HG03103 (cell line): ENCODE data around the gene P2RX6.
"Not testable (repeated sequence)": the region's sequence is repeated elsewhere in the genome, so short reads cannot be mapped to it uniquely, and the experiment has no call there.

Source experiments
- ATAC-seq: cut with Tn5 transposase; IDR thresholded peaks from one replicate; pipeline ENCODE4 v1.9.1; 2021; ENCODE audit warnings: low read depth; ENCODE audit not compliant: unreplicated experiment

The P2RX6 gene

DNA sequence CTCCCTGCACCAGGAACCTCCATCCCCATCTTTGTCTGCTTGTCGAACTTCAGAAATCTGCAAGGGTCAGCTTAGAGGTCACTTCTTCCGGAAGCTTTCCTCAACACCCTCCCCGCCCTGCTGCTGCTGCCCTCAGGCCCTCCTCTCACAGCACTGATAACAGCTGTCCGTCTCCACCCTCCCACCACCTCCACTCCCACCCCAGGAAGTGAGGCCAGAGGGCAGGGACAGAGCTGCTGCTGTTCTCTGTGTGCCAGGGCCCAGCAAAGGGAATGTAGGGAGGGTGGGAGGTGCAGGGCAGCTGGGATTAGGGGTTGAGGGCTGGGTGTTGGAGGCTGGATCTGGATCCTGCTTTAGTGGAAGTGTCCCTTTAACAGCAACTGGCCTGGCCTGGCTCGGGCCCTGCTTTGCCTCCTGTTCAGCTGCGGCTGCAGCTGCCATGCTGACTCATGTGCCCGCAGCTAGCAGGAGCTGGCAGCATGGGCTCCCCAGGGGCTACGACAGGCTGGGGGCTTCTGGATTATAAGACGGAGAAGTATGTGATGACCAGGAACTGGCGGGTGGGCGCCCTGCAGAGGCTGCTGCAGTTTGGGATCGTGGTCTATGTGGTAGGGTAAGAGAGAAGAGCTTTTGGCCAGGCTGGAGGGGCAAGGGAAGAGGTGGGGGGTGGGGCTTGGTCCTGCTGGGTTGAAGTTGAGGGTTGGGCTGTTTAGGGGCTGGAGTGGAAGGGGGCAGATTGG is at the start of gene P2RX6:
Gene P2RX6, plus strand, starts transcription at position 440 of the 740 bp plus-strand sequence. Its CDS starts 10 bp downstream, at position 450.
- no peak for ATAC-seq

DNA sequence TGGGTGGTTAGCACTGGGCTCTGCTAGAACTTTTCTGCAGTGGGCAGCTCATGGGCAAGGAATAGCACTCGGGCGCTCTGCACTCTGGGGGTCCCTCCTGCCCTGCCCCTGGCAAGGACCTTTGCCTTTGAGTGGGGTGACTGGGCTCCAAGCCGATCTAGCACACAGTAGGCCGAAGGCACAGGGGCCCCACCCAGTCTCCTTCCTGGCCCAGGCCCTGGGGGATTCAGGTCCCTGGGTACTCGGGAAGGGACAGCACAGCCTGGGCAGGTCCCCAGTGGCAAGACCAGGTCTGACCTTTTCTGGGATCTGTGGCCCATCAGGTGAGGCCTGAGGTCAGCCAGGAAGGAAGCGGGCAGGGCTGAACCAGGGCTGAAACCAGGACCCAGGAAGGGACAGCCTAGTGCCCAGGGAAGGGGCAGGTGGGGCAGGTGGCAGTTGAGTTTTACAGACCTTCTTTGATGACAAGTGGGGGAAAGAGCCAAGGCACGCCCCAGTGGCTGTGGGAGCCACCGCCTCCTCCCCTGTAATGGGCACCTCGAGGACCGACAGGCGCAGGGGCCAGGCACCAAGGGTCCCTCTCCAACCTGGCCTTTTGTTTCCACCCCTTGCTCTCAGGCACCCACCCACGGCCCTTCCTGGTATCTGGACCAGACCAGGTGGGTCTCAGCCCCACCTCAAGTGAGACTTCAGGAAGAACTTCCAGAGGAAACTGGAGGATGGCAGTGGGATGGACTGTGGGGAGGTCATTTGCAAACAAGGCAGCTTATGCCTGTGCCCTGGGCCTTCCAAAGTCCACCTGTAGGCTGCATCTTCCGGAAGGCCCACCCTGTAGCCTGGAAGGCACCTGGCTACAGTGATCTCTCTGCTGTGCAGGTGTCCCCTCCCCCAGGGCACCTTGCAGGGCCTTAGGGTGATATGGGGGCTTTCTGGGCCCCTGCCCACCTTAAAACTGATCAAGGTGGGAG is 48.8 kb upstream of the P2RX6 start:
- no peak for ATAC-seq

DNA sequence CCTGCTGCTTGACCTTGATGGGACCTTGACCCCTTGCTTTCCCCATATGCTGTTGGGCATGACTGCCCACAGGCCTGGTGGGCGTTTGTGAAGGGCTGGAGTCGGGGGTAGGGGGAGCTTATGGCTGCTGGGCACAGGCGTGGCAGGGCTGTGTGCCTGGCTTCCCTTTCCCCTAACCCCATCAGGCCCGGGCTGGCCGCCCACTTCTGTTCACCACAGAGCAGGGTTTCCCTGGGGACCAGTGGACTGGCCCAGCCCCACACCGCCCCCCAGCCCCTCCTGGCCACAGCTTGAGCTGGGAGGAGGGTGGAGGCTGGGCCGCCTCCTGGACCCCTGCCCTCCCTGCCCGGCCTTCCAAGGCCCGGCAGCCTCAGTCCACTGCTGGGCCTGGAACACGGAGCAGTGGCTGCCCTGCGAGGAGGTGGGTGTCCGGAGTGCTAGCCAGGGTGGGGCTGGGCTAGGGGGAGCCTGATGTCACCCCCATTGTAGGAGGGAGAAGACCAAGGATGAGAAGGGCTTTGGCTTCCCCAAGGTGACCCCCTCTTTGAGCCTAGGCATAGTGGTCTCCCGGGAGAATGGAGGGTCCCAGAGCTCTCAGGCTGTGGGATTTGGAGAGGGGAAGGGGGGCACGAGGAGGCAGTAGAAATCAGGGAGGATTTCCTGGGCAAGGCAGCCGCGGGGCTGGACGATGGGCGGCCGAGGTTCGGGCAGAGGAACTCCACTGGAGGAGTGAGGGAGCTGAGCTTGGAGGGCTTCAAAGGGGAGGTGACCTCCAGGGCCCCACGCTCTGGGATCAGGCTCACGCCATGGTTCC is 47.9 kb upstream of the P2RX6 start, which contains the start of gene AIFM3:
Gene AIFM3, plus strand, starts transcription at position 373 of the 814 bp plus-strand sequence. CDS start 690 bp downstream, outside the sequence.
- ATAC-seq: no peak

- ATAC-seq: no peak
Observed at GRCh38 chr22:20967697-20968211, 47.2 kb upstream of the P2RX6 start.

GRCh38 chr22:20968281-20968977 is 46.5 kb upstream of the P2RX6 start:
- no peak for ATAC-seq

- ATAC-seq: no peak
Observed at GRCh38 chr22:20970939-20971657, 43.9 kb upstream of the P2RX6 start.

- ATAC-seq: not testable (repeated sequence)
Observed at GRCh38 chr22:20972014-20972694, 42.8 kb upstream of the P2RX6 start.

GRCh38 chr22:20972933-20973577 is 41.9 kb upstream of the P2RX6 start:
- ATAC-seq: no peak

- no peak for ATAC-seq
Observed at GRCh38 chr22:20973634-20974286, 41.2 kb upstream of the P2RX6 start.

GRCh38 chr22:20974336-20974955 is 40.5 kb upstream of the P2RX6 start:
- no peak for ATAC-seq

GRCh38 chr22:20975541-20976290 is 39.2 kb upstream of the P2RX6 start:
- no peak for ATAC-seq

DNA sequence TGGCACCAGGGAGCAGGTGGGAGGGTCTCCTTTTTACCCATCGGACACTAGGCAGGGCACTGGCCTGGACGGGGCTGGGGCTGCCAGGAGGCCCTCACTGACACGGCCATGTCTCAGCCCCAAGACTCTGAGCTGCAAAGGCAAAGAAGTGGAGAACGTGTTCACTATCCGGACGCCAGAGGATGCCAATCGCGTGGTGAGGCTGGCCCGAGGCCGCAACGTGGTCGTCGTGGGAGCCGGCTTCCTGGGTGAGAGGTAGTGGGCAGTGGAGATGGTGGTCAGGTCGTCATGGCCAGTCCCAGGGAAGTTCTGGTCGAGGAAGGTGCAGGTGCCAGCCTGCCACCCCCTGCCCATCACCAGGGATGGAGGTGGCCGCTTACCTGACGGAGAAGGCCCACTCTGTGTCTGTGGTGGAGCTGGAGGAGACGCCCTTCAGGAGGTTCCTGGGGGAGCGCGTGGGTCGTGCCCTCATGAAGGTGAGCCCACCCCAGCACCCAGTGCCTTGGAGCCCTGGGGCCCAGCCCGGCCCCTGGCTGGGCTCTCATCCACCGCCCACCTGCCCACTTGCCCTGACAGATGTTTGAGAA is 38.6 kb upstream of the P2RX6 start:
- no peak for ATAC-seq

GRCh38 chr22:20977019-20977418 is 37.9 kb upstream of the P2RX6 start:
- no peak for ATAC-seq

GRCh38 chr22:20977516-20978170 is 37.3 kb upstream of the P2RX6 start:
- ATAC-seq: no peak

DNA sequence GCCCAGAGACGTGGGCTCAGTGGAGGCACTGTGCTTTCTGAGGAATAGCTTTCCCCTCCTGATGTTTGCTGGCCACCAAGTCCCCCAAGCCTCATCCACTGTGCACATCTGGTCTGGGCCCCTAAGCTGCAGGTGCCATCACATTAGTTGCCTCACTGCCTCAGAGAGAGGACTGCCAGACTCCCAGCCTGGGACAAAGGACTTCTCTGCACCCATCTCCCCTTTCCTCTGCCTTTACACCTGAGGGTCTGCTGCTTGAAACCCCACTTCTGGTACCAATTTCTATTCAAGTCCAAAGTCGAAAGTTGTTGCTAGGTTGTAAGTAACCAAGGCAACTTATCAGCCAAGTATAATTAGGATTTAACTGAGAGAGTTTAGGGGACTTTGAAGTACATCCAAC is 36.5 kb upstream of the P2RX6 start:
- no peak for ATAC-seq
